DND-41 (cell line): Measurements from ENCODE around the gene C1orf141.

Experiments
- ATAC-seq: fragments of 200-7000 bp; cut with Tn5 transposase; 3 replicates; pipeline ENCODE4 v1.9.1; 2021; ENCODE audit warnings: low read depth; ENCODE audit not compliant: insufficient read depth
- DNase-seq: peaks from one replicate; pipeline ENCODE4 v3.0.0-alpha.2; 2020
- H2AFZ ChIP-seq: 2 replicates; pipeline ENCODE4 v1.6.0; 2012; ENCODE audit warnings: low read depth, low read length
- H3K27ac ChIP-seq: 2 replicates; pipeline ENCODE4 v1.5.1; 2012; ENCODE audit warnings: low read length, inconsistent platforms
- H3K27me3 ChIP-seq: fragments of 200-600 bp; sonication (generic); 2 replicates; pipeline ENCODE4 v1.6.0; 2012; ENCODE audit warnings: low read length, mild to moderate bottlenecking, inconsistent platforms; ENCODE audit not compliant: insufficient read depth, poor library complexity
- H3K36me3 ChIP-seq: 2 replicates; pipeline ENCODE4 v1.5.1; 2012; ENCODE audit warnings: low read length, inconsistent platforms; ENCODE audit not compliant: insufficient read depth
- H3K4me1 ChIP-seq: 2 replicates; pipeline ENCODE4 v1.5.1; 2012; ENCODE audit warnings: mild to moderate bottlenecking, low read length; ENCODE audit not compliant: insufficient read depth
- H3K4me2 ChIP-seq: 2 replicates; pipeline ENCODE4 v1.6.0; 2012; ENCODE audit warnings: mild to moderate bottlenecking, moderate library complexity, low read length, inconsistent platforms; ENCODE audit not compliant: insufficient read depth
- H3K4me3 ChIP-seq, 2 experiments: fragments of 200-600 bp in 1 of 2; shearing (Covaris generic) in 1 of 2; 2 replicates each; pipeline ENCODE4 v1.5.1; 2012 to 2016; ENCODE audit warnings: inconsistent platforms in 2 of 2, low read length in 2 of 2, mild to moderate bottlenecking in 2 of 2, low read depth in 1 of 2, moderate library complexity in 1 of 2
- H3K79me2 ChIP-seq: 2 replicates; pipeline ENCODE4 v1.6.0; 2012; ENCODE audit warnings: low read length, inconsistent platforms; ENCODE audit not compliant: insufficient read depth
- H3K9ac ChIP-seq: 2 replicates; pipeline ENCODE4 v1.6.0; 2012; ENCODE audit warnings: low read depth, mild to moderate bottlenecking, inconsistent platforms, low read length, moderate library complexity
- H3K9me3 ChIP-seq: 2 replicates; pipeline ENCODE4 v1.5.1; 2012; ENCODE audit warnings: low read length, moderate library complexity, mild to moderate bottlenecking, inconsistent platforms; ENCODE audit not compliant: insufficient read depth, severe bottlenecking
- H4K20me1 ChIP-seq: 2 replicates; pipeline ENCODE4 v1.6.0; 2012; ENCODE audit warnings: low read length; ENCODE audit not compliant: insufficient read depth
- CTCF ChIP-seq: IDR thresholded peaks from 2 replicates; pipeline ENCODE4 v1.5.1; 2012; ENCODE audit warnings: borderline replicate concordance, low read length, moderate library complexity, mild to moderate bottlenecking; ENCODE audit not compliant: poor library complexity, severe bottlenecking; ENCODE audit errors: extremely low read depth
- EZH2 ChIP-seq: IDR thresholded peaks from 3 replicates; pipeline ENCODE4 v1.6.1; 2012; ENCODE audit warnings: borderline replicate concordance, low read depth, mild to moderate bottlenecking, moderate library complexity, low read length, inconsistent platforms; ENCODE audit not compliant: severe bottlenecking

C1orf141 gene

GRCh38 chr1:67060811-67061218 is 74.0 kb downstream of the C1orf141 start:
- H2AFZ ChIP-seq, result no peak overlapping the region
- H3K4me3 ChIP-seq, result no peak overlapping the region
- no peaks in the 10 kb centered on the region for H3K79me2 ChIP-seq
- no peaks in the 10 kb centered on the region for H3K4me1 ChIP-seq
- H3K9me3 ChIP-seq, result no peaks in the 10 kb centered on the region
- H3K27me3 ChIP-seq, result peaks cover 15% of the 10 kb centered on the region
- H3K4me2 ChIP-seq, result no peak overlapping the region
- no peaks in the 10 kb centered on the region for H4K20me1 ChIP-seq
- ATAC-seq (no peak), DNase-seq (no peak)
- H3K9ac ChIP-seq, result no peak overlapping the region
- H3K27ac ChIP-seq, result no peak overlapping the region
- no peaks in the 10 kb centered on the region for H3K36me3 ChIP-seq
- TF ChIP-seq EZH2 (no peak), CTCF (no peak)

GRCh38 chr1:67059346-67059745 is 75.4 kb downstream of the C1orf141 start:
- Histone ChIP-seq H2AFZ (no peak overlapping the region), H3K4me2 (no peak overlapping the region), H4K20me1 (no peaks in the 10 kb centered on the region), H3K9me3 (no peaks in the 10 kb centered on the region), H3K36me3 (no peaks in the 10 kb centered on the region), H3K4me3 (no peak overlapping the region), H3K79me2 (no peaks in the 10 kb centered on the region), H3K27ac (no peak overlapping the region), H3K4me1 (peaks cover 5% of the 10 kb centered on the region), H3K9ac (no peak overlapping the region), H3K27me3 (peaks cover 21% of the 10 kb centered on the region)
- no peak for ATAC-seq
- DNase-seq, result no peak
- TF ChIP-seq CTCF, result no peak
- TF ChIP-seq EZH2, result no peak

GRCh38 chr1:67058761-67059160 is 76.0 kb downstream of the C1orf141 start:
- Histone ChIP-seq H3K9me3 (no peaks in the 10 kb centered on the region), H3K27me3 (peaks cover 21% of the 10 kb centered on the region), H4K20me1 (no peaks in the 10 kb centered on the region), H3K9ac (no peak overlapping the region), H3K79me2 (no peaks in the 10 kb centered on the region), H3K4me1 (peaks cover 8% of the 10 kb centered on the region), H3K36me3 (no peaks in the 10 kb centered on the region; the same call in 1 of the 2 replicates), H3K4me3 (no peak overlapping the region), H2AFZ (no peak overlapping the region), H3K27ac (no peak overlapping the region), H3K4me2 (no peak overlapping the region)
- DNase-seq (no peak), ATAC-seq (no peak)
- TF ChIP-seq CTCF (no peak), EZH2 (no peak)

- H3K9ac ChIP-seq, result no peak overlapping the region
- H3K79me2 ChIP-seq, result peaks cover 3% of the 10 kb centered on the region
- no peaks in the 10 kb centered on the region for H4K20me1 ChIP-seq
- H3K4me1 ChIP-seq, result peaks cover 8% of the 10 kb centered on the region
- no peak overlapping the region for H2AFZ ChIP-seq
- TF ChIP-seq CTCF, result no peak
- no peak for TF ChIP-seq EZH2
- H3K9me3 ChIP-seq, result no peaks in the 10 kb centered on the region
- peaks cover 21% of the 10 kb centered on the region for H3K27me3 ChIP-seq
- no peak overlapping the region for H3K4me3 ChIP-seq
- no peak overlapping the region for H3K27ac ChIP-seq
- no peaks in the 10 kb centered on the region; the same call in 1 of the 2 replicates for H3K36me3 ChIP-seq
- ATAC-seq (no peak), DNase-seq (no peak)
- H3K4me2 ChIP-seq, result no peak overlapping the region
Observed at GRCh38 chr1:67058242-67058641, 76.5 kb downstream of the C1orf141 start.
